Prostate gland (tissue), 2 donors: ENCODE measurements around the gene UBE2E1.

Experiments used
- POLR2A ChIP-seq: fragments of 450-650 bp; IDR thresholded peaks from one replicate; pipeline ENCODE4 v1.6.1; 2016; ENCODE audit warnings: antibody characterized with exemption, mild to moderate bottlenecking
- TF ChIP-seq, protein P1 (sequence below), 4 experiments: fragments of 200-600 bp in 2 of 4; fragments of 450-650 bp in 2 of 4; sonication (generic) in 2 of 4; IDR thresholded peaks; 1 replicate in 3 of 4; 2 replicates in 1 of 4; pipeline ENCODE4 v1.5.1; 2016 to 2019; ENCODE audit warnings: antibody characterized with exemption in 4 of 4, mild to moderate bottlenecking in 2 of 4, moderate library complexity in 2 of 4

DNA sequence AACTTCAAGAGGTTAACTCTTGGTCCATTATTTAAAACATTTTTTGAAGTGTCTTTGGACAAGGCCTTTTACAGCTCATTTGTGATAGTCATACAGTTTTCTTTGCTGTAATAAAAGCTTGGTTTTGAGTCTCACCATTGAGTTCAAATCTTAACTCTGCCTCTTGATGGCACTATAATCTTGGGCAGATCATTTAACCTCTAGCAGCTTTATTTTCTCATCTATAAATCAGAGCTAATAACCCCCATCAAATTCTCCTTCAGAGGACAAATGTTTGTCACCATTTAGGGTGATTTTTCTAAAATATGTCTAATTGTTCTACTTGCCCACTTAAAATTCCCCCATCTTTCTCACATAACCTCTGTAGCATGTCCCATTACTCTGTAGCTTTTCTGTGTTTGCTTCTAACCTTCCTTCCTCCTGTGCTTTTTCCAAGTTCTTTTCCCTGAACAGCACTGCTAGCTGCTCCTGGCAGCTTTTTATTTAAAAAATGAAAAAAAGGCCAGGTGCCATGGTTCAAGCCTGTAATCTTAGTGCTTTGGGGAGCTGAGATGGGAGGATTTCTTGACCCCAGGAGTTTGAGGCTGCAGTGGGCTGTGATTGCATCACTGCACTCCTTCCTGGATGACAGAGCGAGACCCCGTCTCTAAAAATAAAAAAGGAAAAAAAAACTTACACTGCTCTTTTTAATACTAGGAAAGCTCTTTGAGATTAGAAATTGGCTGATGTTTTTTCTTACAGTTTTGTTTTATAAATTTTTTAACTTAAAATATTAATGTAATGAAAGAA lies 28.5 kb downstream of the UBE2E1 start:
- TF ChIP-seq, protein P1, sequence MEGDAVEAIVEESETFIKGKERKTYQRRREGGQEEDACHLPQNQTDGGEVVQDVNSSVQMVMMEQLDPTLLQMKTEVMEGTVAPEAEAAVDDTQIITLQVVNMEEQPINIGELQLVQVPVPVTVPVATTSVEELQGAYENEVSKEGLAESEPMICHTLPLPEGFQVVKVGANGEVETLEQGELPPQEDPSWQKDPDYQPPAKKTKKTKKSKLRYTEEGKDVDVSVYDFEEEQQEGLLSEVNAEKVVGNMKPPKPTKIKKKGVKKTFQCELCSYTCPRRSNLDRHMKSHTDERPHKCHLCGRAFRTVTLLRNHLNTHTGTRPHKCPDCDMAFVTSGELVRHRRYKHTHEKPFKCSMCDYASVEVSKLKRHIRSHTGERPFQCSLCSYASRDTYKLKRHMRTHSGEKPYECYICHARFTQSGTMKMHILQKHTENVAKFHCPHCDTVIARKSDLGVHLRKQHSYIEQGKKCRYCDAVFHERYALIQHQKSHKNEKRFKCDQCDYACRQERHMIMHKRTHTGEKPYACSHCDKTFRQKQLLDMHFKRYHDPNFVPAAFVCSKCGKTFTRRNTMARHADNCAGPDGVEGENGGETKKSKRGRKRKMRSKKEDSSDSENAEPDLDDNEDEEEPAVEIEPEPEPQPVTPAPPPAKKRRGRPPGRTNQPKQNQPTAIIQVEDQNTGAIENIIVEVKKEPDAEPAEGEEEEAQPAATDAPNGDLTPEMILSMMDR (IDR thresholded peaks at IDR 0.05): no peak
- no peak for TF ChIP-seq POLR2A
